Measurements from ENCODE around the gene CCNI. TPM values are rescaled to one million over a fixed set of nuclear protein-coding genes. Genes with fewer than 3 reads are reported as not detected.

Gene CCNI
- total RNA-seq, 1 experiment from 2014 or later: 240 TPM

GRCh38 chr4:77035153-77035552 lies 40.6 kb downstream of the CCNI start:
- no peak overlapping the region for H3K4me2 ChIP-seq (ENCODE audit: insufficient read depth, insufficient read length, low read length)
- H2BK5ac ChIP-seq (ENCODE audit: insufficient read length, low read length): no peak overlapping the region
- no peaks in the 10 kb centered on the region for H3K79me1 ChIP-seq (ENCODE audit: insufficient read depth, low read depth, low read length, poor library complexity, severe bottlenecking)
- H3K4me3 Mint-ChIP-seq: no peak overlapping the region
- no CpG with 5 or more reads among the region's 1 CpG for WGBS (ENCODE audit: extremely low coverage, insufficient read length, low lambda C conversion rate)
- no peak overlapping the region for H3K18ac ChIP-seq (ENCODE audit: insufficient read length, low read depth, low read length)
- H3K36me3 Mint-ChIP-seq (ENCODE audit: insufficient read depth in 1 of 3, low read depth in 3 of 3): peaks cover 9 to 41% (median 18%) of the 10 kb centered on the region in 3 experiments; a peak in 6 of 7 replicates
- H3K56ac ChIP-seq (ENCODE audit: insufficient read length, low read depth, low read length): no peak overlapping the region
- no peak overlapping the region for H3K9ac ChIP-seq (ENCODE audit: extremely low read depth, insufficient read length, low read length)
- no peak overlapping the region for H2BK15ac ChIP-seq (ENCODE audit: low read depth, low read length)
- H3K9me3 Mint-ChIP-seq: no peaks in the 10 kb centered on the region
- no peak overlapping the region for H2BK120ac ChIP-seq (ENCODE audit: low read depth, low read length, poor library complexity, severe bottlenecking)
- H3T11ph ChIP-seq (ENCODE audit: low read length): no peak overlapping the region
- H3K14ac ChIP-seq (ENCODE audit: insufficient read depth, low read length): no peak overlapping the region
- H2BK20ac ChIP-seq (ENCODE audit: low read depth, low read length, poor library complexity, severe bottlenecking): no peak overlapping the region
- no peak overlapping the region for H4K5ac ChIP-seq (ENCODE audit: insufficient read length, low read depth, low read length)
- H3K27me3 ChIP-seq (ENCODE audit: insufficient read depth, low read length): no peaks in the 10 kb centered on the region
- peaks cover under 1 to 1% of the 10 kb centered on the region in 2 experiments; a peak in 2 of 4 replicates for H3K4me1 Mint-ChIP-seq
- no peak overlapping the region for H3K27ac ChIP-seq (ENCODE audit: insufficient read length, low read depth, low read length)
- no peak overlapping the region for H4K91ac ChIP-seq (ENCODE audit: insufficient read length, low read depth, low read length)
- TF ChIP-seq, protein P1, sequence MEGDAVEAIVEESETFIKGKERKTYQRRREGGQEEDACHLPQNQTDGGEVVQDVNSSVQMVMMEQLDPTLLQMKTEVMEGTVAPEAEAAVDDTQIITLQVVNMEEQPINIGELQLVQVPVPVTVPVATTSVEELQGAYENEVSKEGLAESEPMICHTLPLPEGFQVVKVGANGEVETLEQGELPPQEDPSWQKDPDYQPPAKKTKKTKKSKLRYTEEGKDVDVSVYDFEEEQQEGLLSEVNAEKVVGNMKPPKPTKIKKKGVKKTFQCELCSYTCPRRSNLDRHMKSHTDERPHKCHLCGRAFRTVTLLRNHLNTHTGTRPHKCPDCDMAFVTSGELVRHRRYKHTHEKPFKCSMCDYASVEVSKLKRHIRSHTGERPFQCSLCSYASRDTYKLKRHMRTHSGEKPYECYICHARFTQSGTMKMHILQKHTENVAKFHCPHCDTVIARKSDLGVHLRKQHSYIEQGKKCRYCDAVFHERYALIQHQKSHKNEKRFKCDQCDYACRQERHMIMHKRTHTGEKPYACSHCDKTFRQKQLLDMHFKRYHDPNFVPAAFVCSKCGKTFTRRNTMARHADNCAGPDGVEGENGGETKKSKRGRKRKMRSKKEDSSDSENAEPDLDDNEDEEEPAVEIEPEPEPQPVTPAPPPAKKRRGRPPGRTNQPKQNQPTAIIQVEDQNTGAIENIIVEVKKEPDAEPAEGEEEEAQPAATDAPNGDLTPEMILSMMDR (conservative IDR thresholded peaks at IDR 0.05): no peak
- no peaks in the 10 kb centered on the region for H3K9me3 ChIP-seq (ENCODE audit: control insufficient read depth, low read depth, low read length)
- DNase-seq: no peak
- H3K79me2 ChIP-seq (ENCODE audit: insufficient read depth, low read length): no peaks in the 10 kb centered on the region
- H3K4me1 ChIP-seq (ENCODE audit: insufficient read depth, low read length): no peaks in the 10 kb centered on the region
- no peaks in the 10 kb centered on the region for H3K27me3 Mint-ChIP-seq (ENCODE audit: low read depth)
- no peak overlapping the region for H3K27ac Mint-ChIP-seq
- H2AFZ ChIP-seq (ENCODE audit: low read length): no peak overlapping the region
- no peak overlapping the region for H2AK5ac ChIP-seq (ENCODE audit: insufficient read length, low read length)
- no peak overlapping the region for H3K23ac ChIP-seq (ENCODE audit: insufficient read length, low read depth, low read length)
- no peak overlapping the region for H3K4ac ChIP-seq (ENCODE audit: low read depth, low read length)
- H2BK12ac ChIP-seq (ENCODE audit: insufficient read length, low read depth, low read length): no peak overlapping the region
- H4K20me1 ChIP-seq (ENCODE audit: control insufficient read depth, insufficient read depth, insufficient read length): peaks cover 2% of the 10 kb centered on the region
- no peak overlapping the region for H4K8ac ChIP-seq (replicated peaks; ENCODE audit: insufficient read length, low read depth, low read length)
- no peaks in the 10 kb centered on the region for H3K23me2 ChIP-seq (ENCODE audit: insufficient read length, low read depth, low read length, poor library complexity, severe bottlenecking)
